Measurements from ENCODE around the gene CTAG1A. TPM values are rescaled to one million over a fixed set of nuclear protein-coding genes. Genes with fewer than 3 reads are reported as not detected.

CTAG1A gene
- 0.18 TPM in 1 of 2 replicates, not detected in the other for total RNA-seq

DNA sequence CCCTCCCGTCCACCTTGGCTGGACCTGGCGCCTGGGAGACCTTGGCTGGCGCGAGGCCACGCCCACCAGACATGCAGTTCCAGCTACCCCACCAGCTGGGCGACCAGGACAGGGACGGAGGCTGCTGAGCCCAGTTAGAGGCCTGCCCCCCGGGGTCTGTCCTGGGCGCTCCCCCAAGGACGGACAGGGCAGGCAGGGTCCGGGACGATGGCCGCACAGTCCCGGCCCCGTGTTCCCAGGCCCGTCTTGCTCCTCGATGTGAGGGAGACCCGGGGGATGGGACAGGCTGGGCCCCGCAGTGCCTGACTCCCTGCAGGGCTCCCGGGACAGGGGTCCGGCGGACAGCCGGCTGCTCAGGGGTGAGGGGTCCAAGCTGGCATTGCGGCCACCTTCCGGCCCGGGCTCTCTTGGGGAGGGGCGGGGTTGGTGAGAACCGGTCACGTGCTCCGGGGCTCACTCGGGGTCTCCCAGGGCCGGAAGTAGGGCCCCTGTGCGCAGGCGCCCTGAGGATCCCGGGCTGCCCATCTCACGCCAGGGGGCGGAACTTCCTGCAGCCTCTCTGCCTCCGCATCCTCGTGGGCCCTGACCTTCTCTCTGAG is at the start of gene CTAG1A:
Gene CTAG1A, plus strand, starts transcription at position 549 of the 599 bp plus-strand sequence. CDS start 74 bp downstream, outside the sequence.

GRCh38 chrX:154546354-154547244 is 38.3 kb upstream of the CTAG1A start, which contains the start of gene G6PD:
Gene G6PD (minus strand): TSS chrX:154546846. CDS start chrX:154546155, 691 bp downstream.

DNA sequence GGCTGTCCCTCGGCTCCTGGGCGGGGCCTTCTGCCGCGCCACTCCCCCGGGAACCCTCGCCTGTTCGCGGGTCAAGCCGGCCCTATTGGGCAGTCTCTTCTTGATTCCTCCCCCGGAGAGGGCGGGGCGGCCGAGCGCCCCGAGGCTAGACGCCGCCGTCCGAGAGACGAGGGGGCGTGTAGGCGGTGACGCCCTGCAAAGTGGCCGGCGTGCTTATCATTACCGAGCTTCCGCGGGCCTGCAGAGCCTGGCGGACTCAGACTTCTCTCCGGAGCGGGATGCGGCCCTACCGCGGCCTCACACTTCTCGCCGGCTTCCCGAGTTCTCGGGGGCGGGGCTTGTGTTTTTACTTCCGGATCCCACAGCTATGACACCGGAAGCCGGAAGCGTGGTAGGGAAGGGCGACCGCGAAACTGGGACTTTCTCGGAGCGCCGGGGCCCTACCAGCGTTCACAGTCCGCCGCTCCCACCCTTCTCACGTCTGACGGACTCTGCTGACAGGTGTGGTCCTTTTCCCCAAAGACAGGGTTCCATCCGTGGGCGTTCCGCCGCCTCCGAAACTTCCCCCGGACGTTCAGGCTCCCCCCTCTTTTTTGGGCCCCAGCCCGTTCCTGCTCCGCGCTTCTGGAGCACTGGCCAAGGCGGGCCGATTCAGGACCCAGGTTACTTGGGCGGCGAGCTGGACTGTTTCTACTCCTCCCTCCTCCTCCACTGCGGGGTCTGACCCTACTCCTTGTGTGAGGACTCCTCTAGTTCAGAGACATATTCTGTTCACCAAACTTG is 37.5 kb upstream of the CTAG1A start, which contains the start of gene IKBKG:
Gene IKBKG, plus strand, starts transcription at position 376 of the 783 bp plus-strand sequence. CDS start 4,383 bp downstream, outside the sequence.

GRCh38 chrX:154619182-154619581 is 34.2 kb downstream of the CTAG1A start, which contains the start of gene CTAG1B:
Gene CTAG1B (minus strand): TSS chrX:154619282. CDS start chrX:154619218, 64 bp downstream.

Other genes starting within 250 kb of the CTAG1A start
- gene FLNA, start 210.5 kb upstream of the CTAG1A start, total RNA-seq: 1,760 and 2,009 TPM in 2 replicates
- gene EMD, start 205.8 kb upstream of the CTAG1A start, total RNA-seq: 20.9 and 21.5 TPM in 2 replicates
- 2,454 and 2,688 TPM in 2 replicates for gene RPL10, start 186.8 kb upstream of the CTAG1A start, total RNA-seq
- 65.9 and 68.6 TPM in 2 replicates for gene DNASE1L1, start 175.9 kb upstream of the CTAG1A start, total RNA-seq
- 10.8 and 14.1 TPM in 2 replicates for gene TAFAZZIN, start 173.6 kb upstream of the CTAG1A start, total RNA-seq
- gene ATP6AP1, start 156.5 kb upstream of the CTAG1A start, total RNA-seq: 46.6 and 57.0 TPM in 2 replicates
- gene GDI1, start 148.0 kb upstream of the CTAG1A start, total RNA-seq: 58.6 and 81.1 TPM in 2 replicates
- gene FAM50A, start 141.0 kb upstream of the CTAG1A start, total RNA-seq: 101 and 107 TPM in 2 replicates
- 6.7 and 17.0 TPM in 2 replicates for gene PLXNA3, start 126.9 kb upstream of the CTAG1A start, total RNA-seq
- gene LAGE3, start 105.9 kb upstream of the CTAG1A start, total RNA-seq: 13.7 and 18.5 TPM in 2 replicates
- 30.3 and 39.9 TPM in 2 replicates for gene UBL4A, start 98.5 kb upstream of the CTAG1A start, total RNA-seq
- gene SLC10A3, start 94.5 kb upstream of the CTAG1A start, total RNA-seq: 11.8 and 22.7 TPM in 2 replicates
- 32.1 and 41.6 TPM in 2 replicates for gene FAM3A, start 68.9 kb upstream of the CTAG1A start, total RNA-seq
- 90.3 and 91.0 TPM in 2 replicates for gene G6PD, start 38.3 kb upstream of the CTAG1A start, total RNA-seq
- 13.4 and 13.7 TPM in 2 replicates for gene IKBKG, start 37.5 kb upstream of the CTAG1A start, total RNA-seq
- not detected in 2 replicates for gene CTAG1B, start 34.1 kb downstream of the CTAG1A start, total RNA-seq
- gene CTAG2, start 68.4 kb downstream of the CTAG1A start, total RNA-seq: not detected in 2 replicates
- 2.7 and 5.0 TPM in 2 replicates for gene GAB3, start 165.9 kb downstream of the CTAG1A start, total RNA-seq
- gene DKC1, start 177.7 kb downstream of the CTAG1A start, total RNA-seq: 24.7 and 36.7 TPM in 2 replicates
- 30.3 and 33.7 TPM in 2 replicates for gene MPP1, start 220.4 kb downstream of the CTAG1A start, total RNA-seq
- gene SMIM9, start 249.5 kb downstream of the CTAG1A start, total RNA-seq: not detected in 2 replicates

All from smooth muscle cell of bladder (primary cell).